CD4-positive, alpha-beta T cell (primary cell): ENCODE data around the gene ATAD2B. TPM values are rescaled to one million over a fixed set of nuclear protein-coding genes. Genes with fewer than 3 reads are reported as not detected.

Source experiments
- ATAC-seq: fragments of 200-7000 bp; cut with Tn5 transposase; one replicate; pipeline ENCODE4 v1.10.0; 2022; ENCODE audit warnings: mild to moderate bottlenecking; ENCODE audit not compliant: poor library complexity
- CTCF ChIA-PET: fragments of 350-600 bp; sonication (Branson Sonifier 250); formaldehyde crosslinking; loops from one replicate; lab custom pipeline; 2021; ENCODE audit warnings: antibody characterized with exemption, inconsistent platforms; lab: Charles Lee
- POLR2A ChIA-PET: fragments of 350-600 bp; sonication (Branson Sonifier 250); formaldehyde crosslinking; loops from one replicate; lab custom pipeline; 2021; ENCODE audit warnings: antibody characterized with exemption, inconsistent platforms; lab: Charles Lee
- DNase-seq, 14 experiments: peaks; one replicate each; pipeline ENCODE4 v3.0.0-alpha.2; 2013 to 2020; ENCODE audit warnings: mixed read lengths in 2 of 14
- H3K27ac ChIP-seq, 2 donors: one replicate each; pipeline versions ENCODE4 v1.5.1 to v1.7.0; 2013; ENCODE audit warnings: low read length in 2 of 2, low read depth in 1 of 2, mild to moderate bottlenecking in 1 of 2
- H3K27me3 ChIP-seq, 2 experiments: 1 replicate in 1 of 2; 2 replicates in 1 of 2; pipeline versions ENCODE4 v1.6.1 to v1.7.0; 2013; ENCODE audit warnings: low read length in 2 of 2, control low read depth in 1 of 2, mild to moderate bottlenecking in 1 of 2, moderate library complexity in 1 of 2; ENCODE audit not compliant: insufficient read depth in 2 of 2, control insufficient read depth in 1 of 2
- H3K36me3 ChIP-seq: one replicate; pipeline ENCODE4 v1.6.1; 2013; ENCODE audit warnings: low read length, control low read depth; ENCODE audit not compliant: insufficient read depth
- H3K4me1 ChIP-seq: one replicate; pipeline ENCODE4 v1.6.1; 2013; ENCODE audit warnings: low read length, control low read depth; ENCODE audit not compliant: insufficient read depth
- H3K4me3 ChIP-seq: one replicate; pipeline ENCODE4 v1.5.1; 2013; ENCODE audit warnings: mild to moderate bottlenecking, low read length, moderate library complexity
- H3K9me3 ChIP-seq, 2 experiments: 1 replicate in 1 of 2; 2 replicates in 1 of 2; pipeline versions ENCODE4 v1.6.1 to v1.7.0; 2013; ENCODE audit warnings: low read length in 2 of 2, mild to moderate bottlenecking in 2 of 2, control low read depth in 1 of 2, moderate library complexity in 1 of 2; ENCODE audit not compliant: control insufficient read depth in 1 of 2, insufficient read depth in 1 of 2
- H3K27ac Mint-ChIP-seq: one replicate; pipeline ENCODE4 v1.8.0; 2020; ENCODE audit warnings: mixed read lengths
- H3K27me3 Mint-ChIP-seq: one replicate; pipeline ENCODE4 v1.8.0; 2021; ENCODE audit warnings: mixed read lengths
- H3K36me3 Mint-ChIP-seq: one replicate; pipeline ENCODE4 v1.8.0; 2021; ENCODE audit warnings: low read depth, mixed read lengths
- H3K4me1 Mint-ChIP-seq: one replicate; pipeline ENCODE4 v1.8.0; 2021; ENCODE audit warnings: low read depth, mixed read lengths
- H3K4me3 Mint-ChIP-seq: one replicate; pipeline ENCODE4 v1.8.0; 2020; ENCODE audit warnings: mild to moderate bottlenecking, mixed read lengths
- H3K9me3 Mint-ChIP-seq: one replicate; pipeline ENCODE4 v1.8.0; 2020; ENCODE audit warnings: mixed read lengths
- CTCF ChIP-seq: fragments of 200-600 bp; IDR thresholded peaks from one replicate; pipeline ENCODE4 v1.8.0; 2022; ENCODE audit warnings: antibody characterized with exemption, mild to moderate bottlenecking
- intact Hi-C, 2 experiments: fragments of 100-400 bp; cut with DNase I in 1 of 2; cut with micrococcal nuclease in 1 of 2; formaldehyde crosslinking; loops; one replicate each; pipeline versions ENCODE4 v1.15.1 to v1.9.0; 2023 to 2025; cut with DNase I, micrococcal nuclease
- total RNA-seq, 174 experiments: library from RNA in 2 of 174; stranded (reverse) in 2 of 174; gene quantifications; one replicate each; pipeline ENCODE4 v1.2.3 and lab custom pipeline; 2021 to 2026

The ATAD2B gene
- total RNA-seq, 2 experiments from 2014 or later, result 30.7 to 35.4 TPM

- Histone ChIP-seq H3K36me3 (peaks cover 45% of the 10 kb centered on the region), H3K4me3 (no peak overlapping the region), H3K4me1 (no peaks in the 10 kb centered on the region), H3K27me3 (no peaks in the 10 kb centered on the region), H3K9me3 (no peaks in the 10 kb centered on the region), H3K27ac (no peak overlapping the region)
- DNase-seq (no peak), ATAC-seq (no peak)
- Mint-ChIP-seq H3K27me3 (no peaks in the 10 kb centered on the region), H3K4me3 (no peak overlapping the region), H3K9me3 (no peaks in the 10 kb centered on the region), H3K4me1 (no peaks in the 10 kb centered on the region), H3K36me3 (peaks cover 76% of the 10 kb centered on the region), H3K27ac (no peak overlapping the region)
- CTCF ChIA-PET, result no interaction called here
- no peak for TF ChIP-seq CTCF
- intact Hi-C loops, result no loop called here
- POLR2A ChIA-PET, result no interaction called here
Measured at GRCh38 chr2:23859234-23859633, 67.7 kb downstream of the ATAD2B start.

GRCh38 chr2:23850564-23851256 is 76.2 kb downstream of the ATAD2B start:
- CTCF ChIA-PET, result interaction anchor here (0.8 to 1.3 kb wide), 2 partner anchors 14 to 233 kb away, joined by 3 to 4 read pairs; partner anchors contain the start of gene TP53I3
- DNase-seq (no peak), ATAC-seq (no peak)
- Histone ChIP-seq H3K4me3 (no peak overlapping the region), H3K36me3 (peaks cover 16% of the 10 kb centered on the region), H3K27me3 (no peaks in the 10 kb centered on the region), H3K9me3 (no peaks in the 10 kb centered on the region), H3K27ac (no peak overlapping the region), H3K4me1 (no peaks in the 10 kb centered on the region)
- Mint-ChIP-seq H3K4me3 (no peak overlapping the region), H3K27ac (peak overlapping the region; percentile 1), H3K27me3 (no peaks in the 10 kb centered on the region), H3K4me1 (peaks cover 12% of the 10 kb centered on the region), H3K9me3 (no peaks in the 10 kb centered on the region), H3K36me3 (peaks cover 55% of the 10 kb centered on the region)
- no peak for TF ChIP-seq CTCF
- intact Hi-C loops, result no loop called here
- POLR2A ChIA-PET, result no interaction called here

- Mint-ChIP-seq H3K4me3 (no peak overlapping the region), H3K36me3 (peaks cover 62% of the 10 kb centered on the region), H3K4me1 (no peaks in the 10 kb centered on the region), H3K27ac (no peak overlapping the region), H3K27me3 (no peaks in the 10 kb centered on the region), H3K9me3 (no peaks in the 10 kb centered on the region)
- intact Hi-C loops, result no loop called here
- CTCF ChIA-PET, result no interaction called here
- Histone ChIP-seq H3K4me3 (no peak overlapping the region), H3K27ac (no peak overlapping the region), H3K4me1 (no peaks in the 10 kb centered on the region), H3K9me3 (no peaks in the 10 kb centered on the region), H3K36me3 (peaks cover 2% of the 10 kb centered on the region), H3K27me3 (no peaks in the 10 kb centered on the region)
- no peak for ATAC-seq
- TF ChIP-seq CTCF, result no peak
- POLR2A ChIA-PET, result no interaction called here
- no peak for DNase-seq
Measured at GRCh38 chr2:23844905-23845304, 82.0 kb downstream of the ATAD2B start.
